Fibroblast of the aortic adventitia (primary cell): ENCODE data around the gene PPFIA4. TPM values are rescaled to one million over a fixed set of nuclear protein-coding genes. Genes with fewer than 3 reads are reported as not detected.
A peak's percentile ranks its signal among the peaks of the same experiment; 100 is the strongest.
"Not testable (repeated sequence)": the region's sequence is repeated elsewhere in the genome, so short reads cannot be mapped to it uniquely, and the experiment has no call there.

ENCODE experiments used
- DNase-seq: peaks from one replicate; pipeline ENCODE4 v3.0.0-alpha.2; 2010; ENCODE audit warnings: low read depth
- H3K4me3 ChIP-seq: 2 replicates; pipeline ENCODE4 v1.5.1; 2011; ENCODE audit warnings: low read depth, mild to moderate bottlenecking, control low read depth, low read length, moderate library complexity
- CTCF ChIP-seq: IDR thresholded peaks from 2 replicates; pipeline ENCODE4 v1.5.1; 2011; ENCODE audit warnings: mild to moderate bottlenecking, low read length, control low read depth, inconsistent platforms; ENCODE audit not compliant: insufficient read depth
- total RNA-seq: library from RNA; depleted of rRNA; stranded (reverse); fragments of >200 nt; gene quantifications from 2 replicates; pipeline ENCODE4 v1.2.3, GENCODE V29; 2012; ENCODE audit warnings: low replicate concordance

PPFIA4 gene
- total RNA-seq, 1 donor = 1.3 TPM

- DNase-seq = no peak
- no peak for TF ChIP-seq CTCF
- no peak overlapping the region for H3K4me3 ChIP-seq
These were observed 8.6 kb upstream of the PPFIA4 start for GRCh38 chr1:203017692-203018091.

- not testable (repeated sequence) for DNase-seq, H3K4me3 ChIP-seq
These were observed 3.4 kb upstream of the PPFIA4 start for GRCh38 chr1:203022855-203023254.

- no peak for DNase-seq
- TF ChIP-seq CTCF = no peak
- no peak overlapping the region for H3K4me3 ChIP-seq
These were observed 633 bp upstream of the PPFIA4 start for GRCh38 chr1:203025686-203026030.

- no peak for DNase-seq
- H3K4me3 ChIP-seq = peak overlapping the region; percentile 75
- TF ChIP-seq CTCF = peak; percentile 11
These were observed 674 bp downstream of the PPFIA4 start for GRCh38 chr1:203026666-203027663.

DNA sequence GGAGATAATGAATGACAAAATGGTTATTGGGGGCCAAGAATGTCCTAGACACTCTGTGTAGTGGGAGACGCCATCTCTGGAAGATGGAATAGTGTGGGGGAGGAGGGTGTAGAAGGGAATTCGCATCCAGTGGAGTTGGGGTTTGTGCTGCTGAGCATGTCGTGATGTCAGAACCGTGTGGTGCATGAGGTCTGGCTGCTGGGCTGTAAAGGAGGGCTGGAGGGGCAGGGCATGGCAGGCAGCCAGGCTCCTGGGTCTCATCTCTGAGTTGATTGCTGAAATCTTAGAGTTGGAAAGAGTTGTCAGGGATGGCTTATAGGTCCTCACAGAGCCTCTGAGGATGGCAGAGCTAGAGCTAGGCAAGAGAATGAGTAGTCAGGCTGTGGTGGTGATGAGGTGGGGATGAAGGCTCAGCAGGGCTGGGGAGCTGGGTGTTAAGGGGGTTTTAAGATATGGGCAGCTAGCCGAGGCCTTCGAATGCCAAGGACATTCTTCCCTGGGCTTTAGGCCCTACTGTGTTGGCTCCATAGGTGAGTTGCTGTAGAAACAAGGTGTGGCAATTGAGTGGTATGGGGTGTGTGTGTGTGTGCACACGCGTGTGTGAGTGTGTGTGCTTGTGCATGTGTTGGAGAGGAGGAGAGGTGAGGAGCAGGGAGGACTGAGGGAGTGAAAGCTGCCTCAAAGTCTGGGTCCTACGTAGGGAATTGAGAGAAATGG lies 1.9 kb downstream of the PPFIA4 start:
- no peak for DNase-seq
- H3K4me3 ChIP-seq = no peak overlapping the region
- TF ChIP-seq CTCF = no peak

DNA sequence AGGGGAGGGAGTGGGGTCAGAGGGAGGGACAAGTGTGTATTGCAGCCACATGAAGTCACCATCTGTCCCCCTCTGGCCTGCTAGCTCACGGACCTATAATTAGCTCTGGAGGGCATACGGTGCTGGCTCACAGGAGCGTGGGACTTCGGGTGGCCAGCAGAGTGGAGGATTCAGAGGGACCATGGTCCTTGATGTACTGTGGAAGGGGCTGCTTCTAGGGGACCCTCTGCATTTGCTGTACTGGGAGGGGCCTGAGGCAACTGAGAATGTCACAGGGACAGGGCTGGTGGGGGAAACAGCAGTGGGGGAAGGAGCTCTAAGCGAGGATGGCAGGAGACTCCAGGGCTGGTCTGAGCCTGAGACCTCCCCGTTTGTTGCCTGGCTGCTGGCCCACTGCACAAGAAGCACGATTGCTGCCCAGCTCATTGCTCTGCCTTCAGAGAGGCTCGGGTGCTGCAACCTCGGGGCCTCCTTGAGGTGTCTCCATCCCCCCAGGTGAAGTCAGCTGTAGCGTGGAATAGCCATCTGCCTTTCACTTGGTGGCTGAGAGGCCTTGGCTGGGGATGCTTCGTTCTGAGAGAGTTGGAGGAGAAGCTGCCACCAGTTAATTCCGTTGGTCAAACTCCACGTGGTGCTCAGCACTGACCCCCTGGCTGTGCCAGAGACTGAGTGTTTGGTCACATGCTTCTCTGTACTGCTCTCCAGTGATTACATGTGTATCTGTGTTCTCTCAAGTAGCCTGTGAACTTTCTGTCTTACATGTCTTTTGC lies 2.7 kb downstream of the PPFIA4 start:
- no peak for DNase-seq
- H3K4me3 ChIP-seq = no peak overlapping the region
- no peak for TF ChIP-seq CTCF
